T-helper 22 cell (primary cell): ENCODE measurements around the gene ARHGAP25.
A peak's percentile ranks its signal among the peaks of the same experiment; 100 is the strongest.
"Not testable (repeated sequence)": the region's sequence is repeated elsewhere in the genome, so short reads cannot be mapped to it uniquely, and the experiment has no call there.

Experiments
- DNase-seq: peaks from one replicate; pipeline ENCODE4 v3.0.0-alpha.2; 2020; ENCODE audit warnings: low read depth

Gene ARHGAP25

DNA sequence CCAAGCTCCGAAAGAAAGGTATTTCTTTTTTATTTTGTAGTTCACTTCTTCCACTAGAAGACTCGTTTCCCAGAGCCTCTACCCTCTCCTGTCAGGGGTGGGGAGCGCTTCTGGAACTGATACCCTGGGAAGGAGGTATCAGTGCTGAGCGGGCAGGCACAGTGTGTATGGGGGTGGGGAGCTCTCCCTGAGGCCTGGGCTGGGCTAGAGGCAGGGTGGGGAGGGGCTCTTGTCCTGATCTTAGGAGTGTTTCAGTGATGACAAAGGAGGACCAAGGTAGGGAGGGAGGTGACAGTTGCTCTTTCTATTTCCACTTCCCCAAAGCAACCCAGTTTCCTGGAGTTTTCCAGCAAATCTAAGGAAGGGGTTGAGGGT, 65.4 kb downstream of the ARHGAP25 start:
- no peak for DNase-seq

DNA sequence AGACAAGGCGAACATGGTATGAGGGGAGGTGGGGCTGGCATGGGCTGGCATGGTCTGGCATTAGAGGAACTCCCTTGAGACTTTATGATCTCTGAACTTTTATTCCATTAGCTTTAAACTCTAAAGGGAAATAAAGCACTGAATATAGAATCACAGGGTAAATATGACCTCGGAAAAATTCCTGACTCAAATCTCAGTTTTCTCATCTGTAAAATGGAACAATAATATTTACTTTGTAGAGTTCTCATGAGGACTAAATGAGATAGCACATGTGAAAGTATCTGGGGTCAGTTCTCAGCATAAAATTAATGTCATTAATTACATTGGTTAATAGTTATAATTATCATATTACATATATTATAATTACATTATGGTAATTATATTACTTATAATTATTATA, 65.9 kb downstream of the ARHGAP25 start:
- no peak for DNase-seq

DNA sequence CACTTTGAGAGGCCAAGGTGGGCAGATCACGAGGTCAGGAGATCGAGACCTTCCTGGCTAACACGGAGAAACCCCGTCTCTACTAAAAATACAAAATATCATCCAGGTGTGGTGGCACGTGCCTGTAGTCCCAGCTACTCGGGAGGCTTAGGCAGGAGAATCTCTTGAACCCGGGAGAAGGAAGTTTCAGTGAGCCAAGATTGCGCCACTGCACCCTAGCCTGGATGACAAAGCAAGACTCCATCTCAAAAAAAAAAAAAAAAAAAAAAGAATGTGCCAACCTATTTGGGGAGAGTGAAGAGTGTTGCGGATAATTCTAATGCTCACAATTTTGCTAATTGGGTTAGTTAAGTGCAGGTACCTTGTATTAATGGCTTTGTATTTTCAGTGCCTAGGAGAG, 67.5 kb downstream of the ARHGAP25 start:
- DNase-seq, result not testable (repeated sequence)

DNA sequence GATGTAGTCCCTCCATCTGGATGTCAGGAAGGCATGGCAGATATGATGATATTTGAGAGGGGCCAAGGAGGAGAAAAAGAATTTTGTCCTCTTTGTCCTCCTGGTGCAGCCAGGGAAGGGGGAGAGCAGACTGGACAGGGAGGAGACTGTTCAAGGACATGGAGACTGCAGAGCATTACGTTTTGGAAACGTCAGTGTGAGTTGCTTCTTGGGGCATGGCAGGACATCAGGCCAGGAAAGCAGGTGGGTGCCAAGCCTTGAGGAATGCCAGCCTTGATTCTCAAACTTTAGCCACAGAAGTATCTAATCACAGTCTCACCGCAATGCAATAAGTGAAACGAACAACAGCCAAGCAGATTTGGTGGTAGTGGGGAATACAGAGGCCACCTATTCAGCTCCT, 70.4 kb downstream of the ARHGAP25 start:
- DNase-seq, result no peak

DNA sequence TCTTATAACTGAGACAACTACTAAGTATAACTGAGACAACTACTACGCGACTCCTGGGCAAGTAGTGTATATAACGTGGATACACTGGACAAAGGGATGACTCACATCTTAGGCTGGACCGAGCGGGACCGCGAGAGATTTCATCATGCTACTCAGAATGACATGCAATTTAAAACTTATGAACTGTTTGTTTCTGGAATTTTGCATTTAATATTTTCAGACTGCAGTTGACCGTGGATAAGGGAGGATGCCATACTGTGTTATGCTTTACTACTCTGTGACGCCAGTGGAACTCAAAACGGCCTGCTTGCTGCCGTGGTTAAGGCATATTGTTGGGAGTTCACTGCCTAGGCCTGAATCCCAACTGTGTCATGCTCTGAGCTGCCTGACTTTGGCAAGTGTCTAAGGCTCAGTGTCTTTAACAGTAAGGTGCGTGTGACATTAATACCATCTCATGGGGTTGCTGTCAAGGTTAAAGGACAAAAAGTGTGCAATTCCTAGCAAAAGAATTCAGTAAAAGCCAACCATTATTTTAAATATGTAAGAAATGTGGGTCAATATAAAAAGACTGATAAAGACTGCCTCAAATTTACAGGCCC, 72.0 kb downstream of the ARHGAP25 start:
- DNase-seq, result no peak

DNA sequence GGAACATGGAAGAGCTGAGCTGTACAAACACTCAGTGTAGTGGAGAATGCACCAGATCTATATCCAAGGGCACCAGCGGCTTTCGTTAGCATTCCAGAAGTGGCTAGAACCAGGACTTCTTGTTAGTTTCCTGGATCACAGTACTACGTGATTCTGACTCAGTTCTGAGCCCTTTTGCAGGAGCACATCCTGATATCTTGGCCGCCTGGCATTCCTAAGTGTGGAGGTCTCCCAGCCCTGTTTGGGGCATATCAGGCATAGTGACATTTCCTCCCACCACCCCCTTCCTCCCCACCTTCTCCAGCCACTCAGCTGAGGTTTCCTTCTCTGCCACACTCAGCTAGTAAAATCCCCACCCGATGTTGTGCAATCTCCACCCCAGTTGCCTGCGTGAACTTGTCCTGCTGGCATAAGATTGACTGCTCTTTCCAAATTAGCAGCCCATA, 73.2 kb downstream of the ARHGAP25 start:
- no peak for DNase-seq

DNA sequence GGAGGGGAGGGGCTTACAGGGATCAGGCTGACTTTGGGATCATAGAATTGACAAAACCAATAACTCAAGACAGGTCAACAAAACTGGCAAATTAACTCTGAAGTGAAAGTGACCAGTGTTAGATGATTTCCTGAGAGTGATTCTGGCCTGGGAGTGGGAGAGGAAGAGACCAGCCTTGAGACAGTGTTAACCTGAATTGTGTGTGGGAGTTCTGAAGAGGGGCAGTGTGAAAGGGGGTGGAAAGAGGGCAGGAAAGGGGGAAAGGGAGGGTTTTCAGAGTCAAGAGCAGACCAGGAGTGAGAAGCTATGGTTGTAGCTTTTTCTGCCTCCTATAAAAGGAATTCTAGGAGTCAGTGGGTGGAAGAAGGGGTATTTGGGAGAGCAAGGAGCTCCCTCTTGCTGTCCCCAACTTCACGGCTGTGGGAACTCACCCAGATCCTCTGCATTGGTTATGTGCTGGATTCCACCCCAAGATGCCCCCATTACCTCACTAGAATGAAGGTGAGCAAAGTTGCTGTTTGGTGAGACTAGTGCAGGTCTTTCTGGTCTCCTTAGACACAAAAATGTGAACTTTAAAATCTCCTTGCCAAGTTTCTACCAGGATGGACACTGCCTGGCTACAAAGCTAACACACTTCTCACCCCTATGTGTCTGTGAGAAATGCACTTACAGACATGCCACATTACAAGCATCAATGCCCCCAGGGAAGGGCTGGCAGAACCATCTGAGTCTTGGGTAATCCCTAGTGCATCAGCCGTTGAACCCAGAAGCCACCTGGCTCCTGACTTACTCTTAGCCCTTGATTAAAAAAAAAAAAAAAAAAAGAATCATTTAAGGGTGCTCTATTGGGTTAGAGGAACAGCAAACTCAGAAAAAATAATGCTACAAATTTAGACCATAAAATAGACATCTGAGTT, 75.0 kb downstream of the ARHGAP25 start:
- DNase-seq, result no peak

DNA sequence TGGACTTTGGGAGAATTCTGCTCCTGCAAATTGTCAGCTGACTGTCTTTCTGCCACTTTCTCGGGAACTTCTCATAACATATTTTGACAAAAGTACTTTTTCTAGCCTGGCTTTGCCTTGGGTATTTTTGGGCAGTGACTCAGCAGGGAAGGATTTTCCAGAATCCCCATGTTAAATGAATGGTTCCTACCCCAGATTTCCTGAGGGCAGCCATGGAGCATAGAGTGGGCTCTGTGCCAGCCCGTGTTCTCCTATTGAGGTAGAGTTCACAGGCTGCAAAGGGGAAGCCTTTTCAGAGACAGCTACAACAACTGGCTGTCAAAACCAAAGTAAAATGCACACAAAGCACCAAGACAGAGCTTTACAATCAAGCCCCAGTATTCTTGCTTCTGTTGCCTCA, 76.8 kb downstream of the ARHGAP25 start:
- no peak for DNase-seq

DNA sequence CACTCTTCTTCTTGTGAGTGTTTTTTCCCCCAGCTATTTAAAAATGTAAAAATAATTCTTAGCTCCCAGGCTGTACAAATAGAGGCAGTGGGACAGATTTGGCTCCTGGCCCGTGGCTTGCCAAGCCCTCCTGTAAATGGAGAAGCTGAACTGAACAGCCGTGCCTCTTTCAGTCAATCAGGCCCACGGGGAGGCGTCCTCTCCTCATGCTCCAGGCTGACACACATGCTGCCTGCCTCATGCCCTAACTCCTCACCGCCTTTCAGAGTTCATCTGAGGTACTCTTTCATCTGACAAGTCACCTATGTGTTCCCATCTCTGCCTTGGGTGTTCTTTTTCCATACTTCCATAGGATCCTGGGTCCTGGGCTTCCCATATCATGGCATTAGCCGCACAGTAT, 77.6 kb downstream of the ARHGAP25 start:
- DNase-seq, result no peak

DNA sequence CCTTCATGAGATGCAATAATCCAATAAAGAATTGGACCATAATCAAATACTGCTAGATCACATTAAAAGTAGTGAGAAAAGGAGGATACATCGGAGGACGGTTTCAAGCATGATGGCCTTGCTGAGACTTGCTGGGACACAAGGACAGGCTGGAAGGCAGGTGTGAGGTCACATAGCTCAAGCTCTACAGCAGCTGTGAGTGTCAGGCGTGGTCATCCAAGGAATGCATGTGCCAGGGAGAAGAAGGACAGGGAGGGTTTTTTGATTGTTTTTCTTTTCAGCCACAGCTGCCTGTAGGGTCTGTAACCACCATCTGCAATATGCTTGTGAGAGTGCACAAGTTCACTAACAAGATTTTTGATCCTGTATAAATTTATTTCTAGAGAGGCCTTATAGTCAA, 79.0 kb downstream of the ARHGAP25 start:
- no peak for DNase-seq

DNA sequence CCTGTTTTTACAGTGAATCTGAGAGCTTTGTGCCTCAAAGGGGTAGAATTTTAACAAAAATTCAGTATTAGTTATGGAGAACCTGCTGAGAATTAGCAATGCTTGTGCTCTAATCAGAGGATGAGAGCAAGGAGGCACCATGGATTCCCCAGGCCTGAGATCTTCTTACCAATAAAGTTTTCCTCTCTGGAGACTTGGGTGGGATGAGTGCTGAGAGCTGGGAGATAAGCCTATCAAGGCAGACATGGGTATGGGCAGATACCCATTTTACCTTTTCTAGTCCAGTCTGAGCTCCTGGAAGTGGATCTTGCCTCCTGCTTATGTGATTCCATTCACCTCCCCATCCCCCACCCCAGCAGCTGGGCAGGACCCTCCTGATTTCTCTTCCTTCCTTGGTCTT, 82.7 kb downstream of the ARHGAP25 start:
- no peak for DNase-seq

DNA sequence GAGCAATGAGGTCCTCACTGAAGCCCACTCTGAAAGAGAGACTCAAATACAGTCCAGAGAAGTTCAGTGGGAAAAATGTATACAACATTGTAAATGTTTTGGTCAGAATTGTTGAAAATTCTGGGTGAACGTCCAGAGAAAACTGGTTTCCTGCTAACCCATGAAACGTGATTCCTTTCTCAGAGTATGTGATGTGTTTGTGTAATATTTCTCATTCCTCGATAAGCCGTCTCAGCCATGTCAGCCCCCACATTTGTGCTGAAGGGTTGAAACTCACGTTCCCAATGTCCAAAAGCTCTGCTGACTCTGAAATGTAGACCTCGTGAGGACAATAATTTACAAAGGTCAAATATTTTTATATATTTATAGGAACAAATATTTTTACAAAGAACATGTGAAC, 84.9 kb downstream of the ARHGAP25 start:
- DNase-seq, result no peak

DNA sequence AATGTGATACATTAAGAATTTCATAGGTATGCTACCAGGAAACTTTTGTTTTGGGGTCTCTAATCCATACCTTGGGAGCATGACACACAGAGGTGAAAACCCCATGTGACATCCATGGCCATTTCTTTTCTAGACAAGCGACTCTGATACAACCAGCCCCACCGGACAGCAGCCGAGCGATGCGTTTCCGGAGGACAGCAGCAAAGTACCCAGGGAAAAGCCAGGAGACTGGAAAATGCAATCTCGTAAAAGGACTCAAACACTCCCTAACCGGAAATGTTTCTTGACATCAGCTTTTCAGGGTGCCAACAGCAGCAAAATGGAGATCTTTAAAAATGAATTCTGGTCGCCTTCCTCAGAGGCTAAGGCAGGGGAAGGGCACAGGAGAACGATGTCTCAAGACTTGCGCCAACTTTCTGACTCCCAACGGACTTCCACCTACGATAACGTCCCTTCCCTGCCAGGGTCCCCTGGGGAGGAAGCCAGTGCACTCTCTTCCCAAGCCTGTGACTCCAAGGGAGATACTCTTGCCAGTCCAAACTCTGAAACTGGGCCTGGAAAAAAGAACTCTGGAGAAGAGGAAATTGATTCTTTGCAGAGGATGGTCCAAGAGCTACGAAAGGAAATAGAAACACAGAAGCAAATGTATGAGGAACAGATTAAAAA, 87.7 kb downstream of the ARHGAP25 start:
- no peak for DNase-seq

DNA sequence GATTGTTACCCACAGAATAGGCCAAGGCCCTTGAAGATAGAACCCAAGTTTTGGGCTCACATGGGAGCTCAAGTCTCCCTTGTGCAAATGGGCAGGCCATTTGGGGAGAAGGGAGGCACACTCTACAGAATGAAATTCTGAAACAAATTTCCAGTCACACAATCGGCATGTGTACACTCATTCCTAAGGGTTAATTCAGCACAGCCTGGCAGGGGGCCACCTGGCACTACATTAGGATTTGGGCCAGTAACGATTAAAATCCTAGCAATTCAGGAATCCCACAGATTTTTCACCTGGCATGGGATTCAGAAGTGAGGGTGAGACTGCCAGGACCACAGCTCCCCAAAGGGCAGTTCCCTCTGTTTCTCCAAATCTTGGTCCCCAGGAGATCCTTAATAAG, 90.2 kb downstream of the ARHGAP25 start:
- DNase-seq, result no peak

DNA sequence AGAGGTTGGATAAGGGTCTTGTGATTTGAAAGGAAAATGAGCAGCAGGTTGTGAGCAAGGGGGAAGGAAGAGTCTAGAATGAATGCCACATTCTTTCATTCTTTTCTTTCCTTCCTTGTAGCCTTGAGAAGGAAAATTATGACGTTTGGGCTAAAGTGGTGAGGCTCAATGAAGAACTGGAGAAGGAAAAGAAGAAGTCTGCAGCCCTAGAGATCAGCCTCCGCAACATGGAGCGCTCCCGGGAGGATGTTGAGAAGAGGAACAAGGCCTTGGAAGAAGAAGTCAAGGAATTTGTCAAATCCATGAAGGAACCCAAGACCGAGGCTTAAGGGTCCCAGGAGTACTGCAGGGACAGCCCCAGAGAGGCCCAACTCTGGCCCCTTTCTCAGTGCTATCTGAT, 91.3 kb downstream of the ARHGAP25 start:
- no peak for DNase-seq

DNA sequence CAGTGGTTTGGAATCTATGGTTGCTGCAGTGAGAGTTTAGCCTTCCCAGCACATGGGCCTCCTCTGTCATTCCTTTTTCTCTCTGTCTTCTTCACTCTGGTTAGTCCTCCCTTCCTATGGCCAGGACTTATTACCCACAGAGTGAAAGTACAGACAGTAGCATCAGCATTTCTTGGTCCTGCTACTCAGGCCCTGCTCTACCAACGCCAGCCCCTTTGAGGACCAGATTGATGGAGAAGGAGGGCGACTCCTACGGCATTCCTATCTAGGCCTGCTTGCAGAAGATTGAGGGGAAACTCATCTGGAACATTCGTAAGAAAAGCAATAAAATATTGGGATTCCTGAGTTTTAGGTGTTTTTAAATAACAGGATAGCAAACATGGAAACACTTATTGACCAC, 93.1 kb downstream of the ARHGAP25 start:
- no peak for DNase-seq

DNA sequence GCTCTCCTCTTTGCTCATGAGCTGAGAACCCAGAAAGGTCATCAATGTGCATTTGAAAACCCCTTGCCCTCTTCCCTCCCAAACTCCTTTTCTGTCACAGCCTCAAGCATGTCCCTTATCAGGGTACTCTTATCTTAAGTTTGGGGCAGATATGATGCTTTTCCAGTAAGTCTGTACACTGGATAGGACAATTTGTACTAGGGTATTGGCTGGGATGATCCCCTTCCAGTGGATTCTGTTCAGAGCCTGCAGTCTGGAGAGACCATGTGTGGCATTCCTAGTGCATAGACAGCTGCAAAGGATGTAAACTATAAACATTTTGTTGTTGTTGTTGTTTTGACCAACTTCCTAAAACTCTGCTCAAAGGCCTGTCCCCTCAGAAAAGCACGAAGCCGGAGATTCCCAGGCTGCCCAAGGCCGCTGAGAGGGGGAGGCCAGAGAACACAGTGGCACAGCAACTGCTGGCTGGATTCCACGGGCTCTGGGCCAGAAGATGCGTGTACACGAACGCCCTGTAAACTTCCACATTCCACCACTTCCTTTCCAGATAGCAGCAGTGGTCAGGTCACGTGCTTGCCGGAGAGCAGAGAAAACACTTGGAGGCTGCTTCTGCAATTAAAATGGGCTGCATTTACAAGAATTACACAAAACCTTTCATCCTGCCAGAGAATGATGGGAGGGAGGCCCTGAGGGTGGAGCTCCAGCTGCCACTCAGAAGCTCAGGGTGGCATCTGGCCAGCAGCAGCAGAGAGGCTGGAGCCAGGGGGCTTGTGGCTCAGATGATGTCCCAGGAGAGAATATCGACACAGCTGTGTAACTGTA, 94.5 kb downstream of the ARHGAP25 start:
- DNase-seq, result peak; percentile 73

DNA sequence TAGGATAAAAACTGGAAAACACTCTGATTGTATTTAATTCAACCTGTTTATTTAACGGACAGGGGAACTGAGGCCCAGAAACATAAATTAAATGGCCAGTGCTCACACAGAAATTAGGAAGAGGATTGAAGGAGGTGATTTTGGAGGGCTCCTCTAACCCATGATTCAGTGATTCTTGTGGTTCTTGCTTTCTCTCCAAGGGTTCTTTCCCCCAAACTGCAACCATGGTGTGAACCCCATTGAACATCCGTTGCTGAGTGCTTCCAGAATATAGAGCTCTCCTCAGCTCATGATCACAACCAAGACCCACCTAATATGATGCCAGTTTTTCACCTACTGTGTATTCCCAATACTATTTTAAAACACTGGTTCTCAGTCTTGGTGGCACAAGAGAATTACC, 95.1 kb downstream of the ARHGAP25 start:
- DNase-seq, result no peak

DNA sequence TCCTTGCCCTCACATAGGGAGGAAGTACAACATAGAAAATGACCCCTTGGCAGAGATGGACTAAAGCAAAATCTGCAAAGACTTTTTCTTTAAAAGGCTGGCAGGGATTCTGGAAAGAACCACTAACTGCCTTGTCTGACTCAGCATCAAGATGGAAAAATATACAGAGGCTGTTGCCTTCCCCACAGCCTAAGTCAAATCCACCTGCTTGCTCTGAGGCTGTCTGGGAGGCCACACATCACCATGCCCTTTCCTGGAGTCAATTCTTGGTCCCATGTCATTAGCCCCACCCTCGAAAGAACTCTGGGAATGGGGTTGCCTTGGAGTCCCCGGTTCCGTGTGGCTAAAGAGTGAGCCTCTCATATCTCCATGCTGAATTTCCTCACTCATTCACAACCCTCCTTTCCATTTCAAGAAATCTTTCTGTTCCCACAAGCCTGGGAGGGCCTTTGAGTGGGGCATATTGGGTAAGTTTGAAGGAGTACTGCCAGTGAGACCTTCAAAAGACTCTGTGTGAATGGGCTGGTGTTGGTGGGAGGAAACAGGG, 97.1 kb downstream of the ARHGAP25 start:
- no peak for DNase-seq

DNA sequence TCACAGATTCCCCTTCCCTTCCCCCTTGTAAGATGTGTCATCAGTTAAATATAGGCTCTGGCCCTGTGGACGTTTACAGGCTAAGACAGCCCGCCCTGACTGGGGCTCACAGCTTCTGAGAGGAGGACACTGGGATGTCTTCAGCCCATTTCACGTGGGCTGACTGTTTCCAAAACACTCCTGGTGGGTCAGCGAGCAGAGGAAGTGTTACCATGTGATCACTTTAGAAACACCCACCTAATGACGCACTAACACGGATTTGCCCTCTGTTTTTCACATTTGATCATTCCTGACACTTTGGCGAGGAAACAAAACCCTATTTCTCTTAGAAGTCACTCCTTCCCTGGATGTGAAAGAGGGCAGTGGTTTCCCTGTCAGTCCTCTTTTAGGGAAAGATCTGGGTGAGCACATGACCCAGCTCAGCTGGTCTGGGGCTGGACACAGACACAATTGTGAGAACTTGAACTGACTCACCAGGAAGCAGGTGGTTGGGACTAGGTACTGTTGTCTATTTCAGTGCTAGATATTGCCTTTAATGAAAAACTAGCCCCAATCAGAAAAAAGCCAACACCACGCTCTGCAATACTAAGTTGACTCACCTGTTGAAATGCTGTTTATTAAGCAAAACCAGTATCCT, 97.7 kb downstream of the ARHGAP25 start:
- DNase-seq, result peak; percentile 8

DNA sequence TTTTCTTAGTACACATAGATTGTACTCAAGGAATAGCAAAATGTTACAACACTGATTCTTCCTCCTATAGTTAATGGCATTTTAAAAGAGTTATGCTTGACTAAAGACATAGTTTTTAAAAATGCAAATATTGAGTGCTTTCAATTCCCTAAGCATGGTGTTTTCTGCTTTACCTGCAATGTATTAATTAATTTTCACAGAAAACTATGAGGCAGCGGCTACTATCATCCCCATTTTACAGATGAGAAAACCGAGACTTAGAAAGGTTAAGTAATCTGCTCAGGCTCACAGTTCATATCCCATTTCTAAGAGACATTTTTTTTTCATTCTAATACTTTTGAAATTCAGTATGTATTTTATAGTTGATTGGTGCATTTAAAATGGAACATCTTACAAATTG, 98.6 kb downstream of the ARHGAP25 start:
- no peak for DNase-seq
